ENCODE data around the gene CHD8. TPM values are rescaled to one million over a fixed set of nuclear protein-coding genes. Genes with fewer than 3 reads are reported as not detected.

CHD8 gene
- total RNA-seq, 3 donors from 2014 or later = 53.8 to 81.4 (median 72.4) TPM

DNA sequence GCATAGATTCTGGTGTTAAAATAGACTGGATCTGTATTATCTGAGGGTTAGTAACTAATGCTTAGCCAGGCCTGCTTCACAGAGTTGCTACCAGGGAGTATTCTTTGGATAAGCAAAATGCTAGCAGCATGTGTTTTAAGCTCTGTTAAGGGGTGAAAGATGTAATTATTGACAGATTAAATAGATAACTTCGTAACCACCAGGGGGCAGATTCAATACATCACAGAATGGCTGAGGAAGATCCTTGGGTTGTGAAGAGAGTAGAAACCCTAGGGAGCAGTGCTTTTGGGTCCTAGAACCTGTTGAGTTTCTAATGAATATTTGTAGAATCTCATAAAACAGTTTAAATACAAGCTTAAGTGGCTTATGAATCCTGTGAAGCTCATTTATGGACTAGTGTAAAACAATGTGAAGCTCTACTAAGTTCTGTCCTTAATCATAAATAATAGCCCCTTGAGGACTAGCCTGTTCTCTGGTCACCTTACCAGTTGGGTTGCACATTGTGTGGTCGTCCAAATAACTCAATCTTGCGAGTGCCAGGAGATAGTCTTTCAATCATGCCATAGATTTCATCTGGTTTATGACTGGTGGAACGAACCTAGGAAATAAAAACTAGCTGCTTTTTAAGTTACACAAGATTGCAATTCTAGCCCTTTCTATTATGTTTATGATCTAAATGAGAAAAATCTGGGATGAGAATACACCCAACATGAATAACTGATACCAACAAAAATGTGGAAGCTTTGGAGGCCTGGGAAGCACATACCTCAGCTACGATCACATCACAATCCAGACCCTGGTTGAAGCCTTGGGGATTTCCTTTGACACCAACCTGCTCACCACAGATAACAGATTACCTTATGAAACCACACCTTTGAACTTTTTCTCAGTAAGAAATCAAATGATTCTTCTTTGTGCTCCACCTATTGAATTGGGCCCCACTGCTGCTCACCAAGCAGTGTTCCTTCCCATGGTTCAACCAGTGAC lies 42.9 kb upstream of the CHD8 start:
- no peaks in the 10 kb centered on the region for H3K4me1 ChIP-seq
- H3K27ac ChIP-seq = peak overlapping the region in 1 of 2 donors; percentile 15
- no peaks in the 10 kb centered on the region for H3K27me3 ChIP-seq
- H3K4me3 ChIP-seq = no peak overlapping the region
- no peak for DNase-seq (ENCODE audit: low spot score in 2 of 2)
- intact Hi-C loops (cut with DNase I; ENCODE audit: low total_unique reads) = no loop called here
- H3K36me3 ChIP-seq = no peaks in the 10 kb centered on the region
- no peaks in the 10 kb centered on the region for H3K9me3 ChIP-seq
- TF ChIP-seq, protein P1, sequence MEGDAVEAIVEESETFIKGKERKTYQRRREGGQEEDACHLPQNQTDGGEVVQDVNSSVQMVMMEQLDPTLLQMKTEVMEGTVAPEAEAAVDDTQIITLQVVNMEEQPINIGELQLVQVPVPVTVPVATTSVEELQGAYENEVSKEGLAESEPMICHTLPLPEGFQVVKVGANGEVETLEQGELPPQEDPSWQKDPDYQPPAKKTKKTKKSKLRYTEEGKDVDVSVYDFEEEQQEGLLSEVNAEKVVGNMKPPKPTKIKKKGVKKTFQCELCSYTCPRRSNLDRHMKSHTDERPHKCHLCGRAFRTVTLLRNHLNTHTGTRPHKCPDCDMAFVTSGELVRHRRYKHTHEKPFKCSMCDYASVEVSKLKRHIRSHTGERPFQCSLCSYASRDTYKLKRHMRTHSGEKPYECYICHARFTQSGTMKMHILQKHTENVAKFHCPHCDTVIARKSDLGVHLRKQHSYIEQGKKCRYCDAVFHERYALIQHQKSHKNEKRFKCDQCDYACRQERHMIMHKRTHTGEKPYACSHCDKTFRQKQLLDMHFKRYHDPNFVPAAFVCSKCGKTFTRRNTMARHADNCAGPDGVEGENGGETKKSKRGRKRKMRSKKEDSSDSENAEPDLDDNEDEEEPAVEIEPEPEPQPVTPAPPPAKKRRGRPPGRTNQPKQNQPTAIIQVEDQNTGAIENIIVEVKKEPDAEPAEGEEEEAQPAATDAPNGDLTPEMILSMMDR (IDR thresholded peaks at IDR 0.05) = peak; percentile 33 to 56 (median 51)
- no peak for TF ChIP-seq POLR2A (IDR thresholded peaks at IDR 0.05)
- no peak for TF ChIP-seq POLR2AphosphoS5 (IDR thresholded peaks at IDR 0.05)

DNA sequence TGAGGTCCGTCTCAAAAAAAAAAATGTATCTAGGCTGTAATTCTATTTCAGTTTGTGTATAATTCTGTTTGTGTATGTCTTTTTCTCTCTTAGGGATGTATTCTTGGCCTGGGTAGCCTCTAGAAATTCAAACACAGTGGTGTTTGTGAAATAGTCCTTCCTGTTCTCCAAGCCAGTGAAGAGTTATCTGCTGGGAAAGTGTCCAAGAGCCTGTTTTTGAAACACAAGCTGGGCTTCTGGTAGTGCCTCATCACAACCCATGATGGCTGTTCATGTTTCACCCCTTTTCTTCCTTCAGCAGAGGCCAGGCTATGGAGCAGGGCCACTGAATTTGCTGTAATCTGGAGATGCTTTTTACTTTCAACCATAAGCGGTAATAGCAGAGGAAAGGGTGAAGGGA lies 40.5 kb upstream of the CHD8 start:
- Histone ChIP-seq H3K36me3 (no peaks in the 10 kb centered on the region), H3K27ac (no peak overlapping the region), H3K4me1 (no peaks in the 10 kb centered on the region), H3K27me3 (no peaks in the 10 kb centered on the region), H3K4me3 (no peak overlapping the region), H3K9me3 (no peaks in the 10 kb centered on the region)
- intact Hi-C loops (cut with DNase I; ENCODE audit: low total_unique reads) = no loop called here
- no peak for DNase-seq (ENCODE audit: low spot score in 2 of 2)
- TF ChIP-seq, protein P1 (IDR thresholded peaks at IDR 0.05) = no peak
- TF ChIP-seq POLR2A (IDR thresholded peaks at IDR 0.05) (no peak), POLR2AphosphoS5 (IDR thresholded peaks at IDR 0.05) (no peak)

DNA sequence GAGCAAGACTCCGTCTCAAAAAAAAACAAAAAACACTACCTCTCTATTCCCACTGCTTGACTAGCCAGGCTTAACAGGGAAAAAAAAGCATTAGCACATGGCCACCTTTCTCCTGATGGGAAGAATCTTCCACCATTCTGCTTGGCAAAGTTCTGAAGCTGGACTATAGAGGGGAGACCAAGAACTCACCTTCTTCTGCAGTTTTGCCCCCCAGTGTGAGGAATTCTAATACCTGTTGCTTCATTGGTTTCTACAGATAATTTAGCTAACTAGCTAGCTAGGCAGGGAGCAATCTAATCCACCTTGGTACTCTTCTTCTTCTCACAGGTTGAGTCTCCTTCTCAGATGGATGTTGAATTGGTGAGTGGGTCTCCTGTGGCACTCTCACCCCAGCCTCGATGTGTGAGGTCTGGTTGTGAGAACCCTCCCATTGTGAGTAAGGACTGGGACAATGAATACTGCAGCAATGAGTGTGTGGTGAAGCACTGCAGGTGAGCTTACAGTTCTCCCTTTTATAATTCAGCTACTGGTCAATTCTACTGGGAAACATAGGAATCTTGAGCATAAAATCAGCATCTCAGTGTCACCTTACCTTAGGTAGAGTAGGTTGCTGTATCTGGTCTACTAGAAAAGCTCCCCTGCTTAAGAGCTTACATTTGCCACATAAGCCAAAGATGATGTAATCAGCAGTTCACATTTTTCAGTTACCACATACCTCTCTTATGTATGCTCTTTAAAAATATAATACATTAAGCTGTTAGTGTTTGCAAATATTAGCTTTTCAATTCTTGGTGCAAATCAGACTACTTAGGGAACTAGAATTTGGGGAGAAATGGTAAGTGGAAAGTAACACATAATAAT lies 39.2 kb upstream of the CHD8 start:
- Histone ChIP-seq H3K4me3 (no peak overlapping the region), H3K27ac (no peak overlapping the region), H3K27me3 (no peaks in the 10 kb centered on the region), H3K36me3 (peaks cover 5% of the 10 kb centered on the region), H3K4me1 (no peaks in the 10 kb centered on the region), H3K9me3 (no peaks in the 10 kb centered on the region)
- DNase-seq (ENCODE audit: low spot score in 2 of 2) = no peak
- intact Hi-C loops (cut with DNase I; ENCODE audit: low total_unique reads) = no loop called here
- TF ChIP-seq POLR2AphosphoS5 (IDR thresholded peaks at IDR 0.05) = no peak
- TF ChIP-seq, protein P1 (IDR thresholded peaks at IDR 0.05) = no peak
- no peak for TF ChIP-seq POLR2A (IDR thresholded peaks at IDR 0.05)

DNA sequence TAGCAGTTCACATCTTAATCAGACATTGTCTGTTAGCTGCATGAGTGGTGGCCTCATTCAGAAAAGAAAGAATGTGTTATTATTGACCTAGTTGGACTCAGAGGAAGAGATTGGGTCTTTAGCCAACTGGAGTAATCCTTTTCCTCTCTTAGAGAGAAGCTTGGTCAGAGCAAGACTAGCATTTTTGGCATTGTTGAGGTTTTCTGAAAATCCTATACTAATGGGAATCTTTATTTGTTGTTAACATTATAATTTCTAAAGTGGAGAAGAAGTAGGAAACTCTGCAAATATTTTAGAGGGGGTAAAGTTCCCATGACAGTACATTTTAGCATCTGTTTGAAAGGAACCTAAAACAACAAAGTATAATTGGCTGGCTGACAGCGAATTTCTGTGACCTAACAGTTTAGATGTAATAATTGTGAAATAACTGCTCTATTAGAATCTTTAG lies 30.7 kb upstream of the CHD8 start:
- H3K27ac ChIP-seq = no peak overlapping the region
- H3K27me3 ChIP-seq = no peaks in the 10 kb centered on the region
- H3K4me1 ChIP-seq = no peaks in the 10 kb centered on the region
- DNase-seq (ENCODE audit: low spot score in 2 of 2) = no peak
- intact Hi-C loops (cut with DNase I; ENCODE audit: low total_unique reads) = no loop called here
- no peak overlapping the region for H3K4me3 ChIP-seq
- TF ChIP-seq, protein P1 (IDR thresholded peaks at IDR 0.05) = no peak
- no peak for TF ChIP-seq POLR2A (IDR thresholded peaks at IDR 0.05)
- TF ChIP-seq POLR2AphosphoS5 (IDR thresholded peaks at IDR 0.05) = no peak
- H3K36me3 ChIP-seq = peaks cover 10% of the 10 kb centered on the region
- H3K9me3 ChIP-seq = no peaks in the 10 kb centered on the region

All from breast epithelium (tissue), 4 donors.